ENCODE results near the gene VAT1L.

- TF ChIP-seq CTCF (IDR thresholded peaks at IDR 0.05; ENCODE audit: borderline replicate concordance, extremely low read depth, low read length, poor library complexity, severe bottlenecking) (no peak), EZH2 (IDR thresholded peaks at IDR 0.05; ENCODE audit: borderline replicate concordance, low read depth, low read length, severe bottlenecking) (no peak)
Observed at GRCh38 chr16:77788181-77789084, at the start of gene VAT1L.
